Medulla oblongata (tissue), 1 donor: ENCODE data around the gene TRIP13.
"Not testable (repeated sequence)": the region's sequence is repeated elsewhere in the genome, so short reads cannot be mapped to it uniquely, and the experiment has no call there.

Source experiments
- DNase-seq: peaks from one replicate; pipeline ENCODE4 v3.0.0-alpha.2; 2015; ENCODE audit errors: extremely low spot score

TRIP13 gene

DNA sequence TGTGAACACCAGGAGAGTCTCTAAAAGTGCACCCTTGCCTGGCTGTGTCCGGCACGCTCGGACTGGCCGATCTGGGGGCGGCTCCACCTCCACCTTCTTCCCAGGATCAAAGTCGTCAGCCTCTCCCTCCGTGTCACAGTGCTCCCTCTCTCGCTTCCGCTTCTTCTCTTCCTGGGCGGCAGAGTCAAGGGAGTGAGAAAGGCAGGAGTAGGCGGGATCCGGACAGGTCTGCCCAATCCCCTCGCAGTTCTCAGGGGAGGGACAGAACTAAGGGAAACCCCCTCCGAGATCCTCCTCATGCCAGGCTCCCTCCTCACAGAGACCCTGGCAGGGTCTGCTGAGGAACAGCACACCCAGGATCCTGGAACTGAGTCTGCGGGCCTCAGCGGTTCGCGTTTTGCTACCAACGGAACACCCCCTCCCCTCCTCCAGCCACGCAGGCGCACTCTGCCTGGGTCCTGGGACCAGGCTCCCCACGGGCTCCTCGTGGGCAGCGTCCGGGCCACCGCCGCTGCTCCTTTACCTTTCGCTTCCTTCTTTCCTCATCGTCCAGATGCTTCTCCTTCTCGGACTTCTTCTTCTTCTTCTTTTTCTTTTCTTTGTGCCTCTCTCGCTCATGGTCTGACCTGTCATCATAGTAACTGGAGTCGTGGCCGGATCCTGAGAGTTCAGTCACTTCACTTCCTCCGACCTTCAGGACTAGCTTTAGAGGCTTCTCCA is 1.4 kb upstream of the TRIP13 start:
- no peak for DNase-seq

DNA sequence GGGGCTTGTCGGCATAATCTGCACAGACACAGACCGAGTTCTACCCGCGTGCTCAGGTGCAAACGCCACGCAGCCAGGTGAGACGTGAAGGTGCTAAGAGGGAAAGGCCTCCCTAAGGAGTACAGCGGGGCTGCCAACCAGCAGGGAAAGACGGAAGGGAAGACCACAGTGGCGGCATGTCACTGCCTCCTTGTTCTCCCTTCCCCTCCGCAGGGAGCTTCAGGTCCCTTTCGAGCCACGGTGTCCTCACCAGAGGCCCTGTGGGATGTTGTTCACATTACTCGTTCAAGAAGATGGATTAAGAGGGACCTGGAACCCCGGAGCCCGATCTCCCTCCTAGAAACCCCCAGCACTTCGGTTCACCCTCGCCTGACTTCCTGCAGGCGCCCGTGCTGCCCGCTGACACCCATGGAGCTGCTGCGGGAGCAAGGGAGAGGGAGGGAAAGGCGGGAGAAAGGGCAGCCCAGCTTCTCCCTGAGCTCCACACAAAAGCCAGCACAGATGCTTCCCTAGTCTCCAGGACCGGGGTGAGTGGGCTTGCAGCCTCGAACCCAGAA is 769 bp upstream of the TRIP13 start:
- DNase-seq = no peak

DNA sequence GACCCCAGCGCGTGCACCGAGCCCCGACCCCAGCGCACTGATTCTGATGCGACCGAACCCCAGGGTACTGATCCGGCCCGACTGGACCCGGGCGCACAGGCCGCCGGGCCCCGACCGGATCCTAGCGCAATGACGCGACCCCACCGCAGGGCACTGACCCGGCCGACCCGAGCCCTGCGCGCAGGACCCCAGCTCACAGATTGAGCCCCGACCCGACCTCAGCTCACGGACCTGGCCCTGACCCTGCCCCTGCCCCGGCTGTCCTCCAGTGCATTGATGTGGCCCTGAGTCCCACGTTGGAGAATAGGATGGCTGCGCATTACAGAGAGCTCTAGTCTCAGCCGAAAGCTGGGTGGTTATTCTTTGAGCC is 438 bp downstream of the TRIP13 start:
- no peak for DNase-seq

DNA sequence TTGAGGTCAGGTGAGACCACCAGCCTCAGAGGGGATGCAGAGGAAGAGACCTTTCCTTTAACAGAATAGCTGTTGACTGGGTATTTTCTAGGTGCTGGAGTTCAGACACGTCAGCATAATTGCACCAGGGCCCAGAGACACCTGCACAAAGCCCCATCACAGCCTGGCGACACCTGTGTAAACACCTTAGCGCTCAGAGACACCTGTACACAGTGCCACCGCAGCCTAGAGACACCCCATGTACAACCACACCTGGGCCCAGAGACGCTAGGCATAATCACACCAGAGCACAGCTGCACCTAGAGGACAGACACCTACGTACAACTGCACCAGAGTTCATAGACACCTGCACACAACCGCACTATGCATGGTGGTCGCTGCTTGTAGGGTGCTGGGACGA is 1.0 kb downstream of the TRIP13 start:
- DNase-seq = no peak

DNA sequence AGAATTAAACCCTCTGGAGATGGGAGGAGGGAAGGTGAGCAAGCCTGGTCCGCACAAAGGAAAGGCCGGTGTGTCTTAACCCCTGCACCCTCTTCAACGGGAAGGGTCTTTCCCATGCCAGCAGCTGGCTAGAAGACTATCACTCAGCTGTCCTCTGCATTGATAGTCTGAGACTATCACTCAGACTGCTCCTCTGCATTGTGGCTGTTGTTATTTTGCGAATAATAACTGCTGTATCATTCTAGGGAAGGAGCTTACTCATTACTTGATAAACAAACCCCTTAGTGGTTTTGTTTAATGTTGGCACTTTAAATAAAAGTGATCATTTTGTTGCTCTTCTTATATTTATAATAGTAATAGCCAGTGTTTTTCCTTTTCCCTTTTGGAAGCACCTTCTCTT is 8.1 kb downstream of the TRIP13 start:
- no peak for DNase-seq

DNA sequence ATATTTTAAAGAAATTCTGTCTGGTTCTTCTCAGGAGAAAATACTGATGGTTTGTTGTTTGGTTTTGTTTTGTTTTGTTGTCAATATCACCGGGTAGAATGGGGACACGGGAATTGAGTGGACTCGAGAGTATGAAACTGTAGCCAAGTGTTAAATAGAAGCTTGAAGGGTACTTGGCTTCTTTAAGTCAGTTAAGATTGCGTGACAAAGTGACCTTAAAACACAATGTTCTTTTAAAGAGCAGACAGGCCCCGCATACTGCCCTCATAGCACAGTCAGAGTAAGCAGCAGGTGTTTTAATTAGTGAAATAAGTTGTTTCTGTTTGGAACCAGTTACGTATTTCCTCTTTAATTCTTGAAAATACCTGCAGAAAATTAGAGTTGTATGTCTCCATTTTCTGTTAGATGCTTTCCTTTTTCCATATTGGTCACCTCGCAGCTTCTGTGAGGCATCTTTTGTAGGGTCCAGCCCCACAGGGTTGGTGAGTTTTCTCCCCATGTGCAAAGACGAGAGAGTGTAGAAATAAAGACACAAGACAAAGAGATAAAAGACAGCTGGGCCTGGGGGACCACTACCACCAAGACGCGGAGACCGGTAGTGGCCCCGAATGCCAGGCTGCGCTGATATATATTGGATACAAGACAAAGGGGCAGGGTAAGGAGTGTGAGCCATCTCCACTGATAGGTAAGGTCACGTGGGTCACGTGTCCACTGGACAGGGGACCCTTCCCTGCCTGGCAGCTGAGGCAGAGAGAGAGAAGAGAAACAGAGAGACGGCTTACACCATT is 9.6 kb downstream of the TRIP13 start:
- DNase-seq = no peak

DNA sequence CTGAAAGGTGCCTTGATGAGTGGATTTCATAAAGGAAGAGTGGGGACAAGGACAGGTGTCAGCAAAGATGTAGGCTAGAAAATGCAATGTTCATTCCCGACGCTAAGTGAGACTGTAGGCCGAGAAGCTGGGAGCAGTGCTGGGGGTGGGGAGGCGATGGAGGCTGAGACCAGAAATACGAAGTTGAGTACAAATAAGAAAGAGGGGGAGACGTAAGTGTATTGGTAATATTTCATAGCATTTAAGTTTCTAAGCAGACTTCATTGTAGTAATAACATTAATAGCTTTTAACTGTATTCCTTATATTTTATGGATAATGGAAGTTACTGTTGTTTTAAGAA is 11.0 kb downstream of the TRIP13 start:
- DNase-seq = no peak

DNA sequence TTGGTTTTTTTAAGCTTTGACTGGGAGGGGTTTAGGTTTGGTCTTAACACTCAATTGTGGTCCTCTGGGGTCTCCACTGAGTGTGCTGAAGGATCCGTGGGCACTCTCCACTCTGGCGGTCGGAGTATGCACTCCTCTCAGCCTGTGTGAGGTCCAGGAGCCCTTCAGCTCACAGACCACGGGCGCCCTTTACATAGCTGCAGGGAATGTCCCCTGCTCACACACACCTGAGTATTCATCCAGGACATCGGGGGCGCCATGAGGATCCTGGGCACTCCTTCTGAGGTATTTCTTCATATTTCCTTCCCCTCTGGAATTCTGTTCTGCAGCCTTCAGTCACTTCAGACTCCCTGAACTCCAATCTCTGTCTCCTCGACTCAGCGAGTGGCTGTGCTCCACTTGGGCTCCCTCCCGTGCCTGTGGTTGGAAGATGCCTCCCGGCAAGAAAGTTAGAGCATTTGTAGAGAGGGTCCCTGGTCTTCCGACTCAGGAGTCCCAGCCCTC is 12.5 kb downstream of the TRIP13 start:
- DNase-seq = no peak

DNA sequence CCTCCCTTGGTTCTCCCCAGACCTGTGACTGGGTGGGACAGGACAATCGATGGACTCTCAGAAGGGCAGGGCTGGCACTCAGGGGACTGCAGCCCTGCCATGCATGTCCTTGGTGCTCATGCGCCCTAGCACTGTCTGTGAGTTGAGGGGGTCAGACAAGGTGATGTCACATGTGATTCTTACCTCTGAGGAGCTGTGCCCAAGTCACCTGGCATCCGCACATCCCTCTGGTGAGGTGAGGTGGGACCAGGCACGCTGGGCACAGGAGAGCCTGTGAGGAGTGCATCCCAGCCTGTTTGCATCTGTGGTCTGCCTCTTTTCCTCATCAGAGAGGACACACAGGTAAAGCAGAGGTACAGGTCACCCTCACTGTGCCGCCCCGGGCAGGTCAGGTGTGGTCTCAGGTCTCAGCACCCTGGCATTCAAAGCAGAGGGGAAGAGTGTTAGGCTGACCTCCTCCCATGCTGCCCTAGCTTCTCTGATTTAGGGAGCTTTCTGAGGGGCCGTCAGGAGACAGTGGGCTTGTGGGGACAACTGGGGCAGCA is 14.8 kb downstream of the TRIP13 start:
- DNase-seq = no peak

DNA sequence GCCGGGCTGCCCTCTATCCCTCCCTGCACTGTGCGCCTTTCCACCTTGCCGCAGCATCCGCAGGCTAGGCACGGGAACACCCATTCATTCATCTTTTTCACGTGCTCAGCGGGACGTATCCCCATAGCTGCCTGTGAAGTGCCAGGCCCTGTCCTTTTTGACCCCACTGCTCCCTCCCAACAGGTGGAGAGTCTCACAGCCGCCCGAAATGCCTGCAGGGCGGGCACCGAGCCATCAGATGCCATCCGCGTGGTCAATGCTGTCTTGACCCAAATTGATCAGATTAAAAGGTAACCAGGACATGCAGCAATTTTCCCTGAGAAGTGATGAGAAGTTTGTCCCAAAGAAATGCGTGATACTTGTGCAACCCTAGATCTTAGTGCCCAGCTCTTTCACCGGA is 15.5 kb downstream of the TRIP13 start:
- DNase-seq = no peak

DNA sequence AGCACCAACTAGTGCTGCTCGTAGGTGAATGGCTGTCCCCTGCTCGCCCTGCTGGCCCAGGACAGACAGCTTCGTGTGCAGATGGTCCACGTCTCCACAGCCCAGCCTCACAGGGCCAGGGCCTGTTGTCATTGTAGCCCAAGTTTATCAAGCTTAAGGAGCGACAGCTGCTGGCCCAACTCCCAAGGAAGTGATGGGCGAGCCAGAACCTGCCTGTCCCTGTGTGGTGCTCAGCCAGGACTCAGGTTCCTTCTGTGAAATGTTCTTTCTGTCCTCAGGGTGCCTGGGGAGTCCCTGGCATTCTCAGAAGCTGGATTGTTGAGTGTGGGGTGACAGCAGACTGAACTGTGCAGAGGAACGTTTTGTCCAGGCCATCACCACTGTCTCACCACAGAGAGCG is 16.4 kb downstream of the TRIP13 start:
- no peak for DNase-seq

DNA sequence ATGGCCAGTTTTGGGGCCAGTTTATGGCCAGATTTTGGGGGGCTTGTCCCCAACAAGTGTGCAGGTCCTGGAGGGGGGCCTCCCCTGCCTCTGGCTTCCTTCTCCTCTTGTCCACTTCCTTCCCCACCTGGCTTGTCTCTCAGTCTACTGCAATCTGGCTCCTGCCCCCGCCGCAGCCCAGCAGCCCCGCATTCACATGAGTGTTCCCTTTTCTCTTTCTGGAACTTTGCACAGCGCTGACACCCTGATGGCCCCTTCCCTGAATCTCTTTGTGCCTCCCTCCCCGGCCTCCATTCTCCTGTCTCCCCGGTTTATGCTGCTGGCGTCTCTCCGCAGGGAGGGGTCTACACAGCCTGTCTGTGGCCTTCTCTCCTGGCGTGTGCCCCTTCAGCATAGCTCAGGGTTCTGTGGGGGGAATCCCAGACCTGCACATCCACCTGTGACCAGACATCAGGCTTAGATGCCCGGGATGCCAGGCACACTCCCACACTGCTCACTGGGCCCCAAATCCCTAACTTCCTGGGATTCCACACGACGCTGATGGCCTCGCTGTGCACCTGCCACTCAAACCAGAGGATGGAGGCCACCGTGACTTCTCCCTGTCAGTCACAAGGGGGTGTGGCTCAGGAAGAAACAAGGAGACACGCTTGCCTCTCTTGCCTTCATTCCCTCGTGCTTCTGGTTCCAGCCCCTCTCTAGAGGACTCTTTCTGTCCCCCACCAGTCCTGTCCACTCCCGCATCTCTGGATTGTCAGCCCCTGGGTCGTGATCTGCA is 17.5 kb downstream of the TRIP13 start:
- DNase-seq = no peak

DNA sequence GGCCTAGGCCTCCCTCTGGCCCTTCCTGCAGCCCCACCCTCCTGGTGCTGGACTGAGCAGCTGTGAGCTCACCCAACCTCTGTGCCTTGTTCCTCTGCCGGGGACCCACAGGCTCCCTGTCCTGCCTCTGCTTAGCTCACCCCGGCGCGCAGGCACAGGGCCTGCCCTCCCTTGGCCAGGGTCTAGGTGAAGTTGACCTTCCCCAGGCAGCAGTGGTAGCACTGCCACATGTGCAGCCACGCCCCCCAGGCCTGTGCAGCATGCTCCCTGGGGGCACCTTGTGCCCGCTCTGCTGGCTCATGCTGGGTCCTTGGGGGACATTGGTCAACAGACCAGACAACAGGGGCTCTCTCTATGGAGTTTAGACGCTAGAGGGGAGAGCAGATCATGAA is 18.1 kb downstream of the TRIP13 start:
- DNase-seq = no peak

DNA sequence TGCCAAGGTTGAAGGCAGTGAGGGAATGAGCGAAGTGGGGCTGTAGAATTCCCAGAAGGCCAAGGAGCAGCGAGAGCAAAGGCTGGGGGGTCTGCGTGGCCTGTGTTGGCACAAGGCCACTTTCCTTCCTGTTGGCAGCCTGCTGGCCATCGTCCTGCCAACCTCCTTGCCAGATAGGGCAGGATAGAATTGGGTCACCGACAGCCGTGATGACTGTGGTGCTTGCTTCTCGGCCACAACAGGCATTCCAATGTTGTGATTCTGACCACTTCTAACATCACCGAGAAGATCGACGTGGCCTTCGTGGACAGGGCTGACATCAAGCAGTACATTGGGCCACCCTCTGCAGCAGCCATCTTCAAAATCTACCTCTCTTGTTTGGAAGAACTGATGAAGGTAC is 18.9 kb downstream of the TRIP13 start:
- no peak for DNase-seq

DNA sequence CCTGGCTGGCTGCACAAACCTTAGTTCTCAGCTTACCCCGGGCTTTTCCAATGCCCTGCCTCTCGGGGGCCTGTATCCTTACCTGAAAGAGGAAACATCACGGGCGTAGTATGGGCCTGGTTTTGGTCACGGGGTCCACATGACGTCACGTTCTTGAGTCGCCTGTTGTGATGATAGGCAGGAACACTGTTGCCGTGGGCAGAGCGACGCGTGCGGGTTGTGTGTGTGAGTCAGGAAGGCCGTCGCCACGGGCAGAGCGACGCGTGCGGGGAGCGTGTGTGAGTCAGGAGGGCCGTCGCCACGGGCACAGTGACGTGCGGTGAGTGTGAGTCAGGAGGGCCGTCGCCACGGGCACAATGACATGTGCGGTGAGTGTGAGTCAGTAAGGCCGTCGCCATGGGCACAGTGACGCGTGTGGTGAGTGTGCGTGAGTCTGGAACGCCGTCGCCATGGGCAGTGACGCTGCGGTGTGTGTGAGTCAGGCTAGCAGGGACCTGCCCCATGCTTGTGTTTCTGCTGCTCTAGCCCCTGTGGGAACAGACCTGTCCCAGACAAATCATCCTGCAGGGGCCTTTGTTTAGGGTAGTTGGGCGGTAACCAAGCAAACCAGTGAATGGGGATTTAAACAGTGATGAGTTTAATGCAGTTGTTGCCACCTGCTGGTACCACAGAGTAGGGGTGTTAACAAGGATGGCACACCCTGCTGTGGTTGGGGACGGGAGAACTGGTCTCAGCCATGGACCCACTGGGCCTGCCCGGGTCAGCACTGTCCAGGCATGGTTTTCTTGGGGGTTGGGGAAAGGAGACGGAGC is 19.8 kb downstream of the TRIP13 start:
- DNase-seq = no peak

DNA sequence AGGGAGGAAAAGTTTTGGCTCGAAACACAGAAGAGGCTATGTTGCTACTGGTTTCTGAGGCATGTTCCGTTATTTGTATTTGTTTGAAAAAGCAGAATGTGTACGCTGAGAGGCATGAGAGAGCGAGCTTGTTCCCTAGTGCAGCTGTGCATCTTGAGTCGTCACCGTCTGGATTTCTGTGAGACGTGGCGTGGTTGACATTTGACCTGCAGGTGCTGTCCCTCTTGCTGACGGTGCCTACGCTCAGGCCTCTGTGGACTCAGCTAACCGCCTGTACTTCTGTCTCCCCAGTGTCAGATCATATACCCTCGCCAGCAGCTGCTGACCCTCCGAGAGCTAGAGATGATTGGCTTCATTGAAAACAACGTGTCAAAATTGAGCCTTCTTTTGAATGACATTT is 21.5 kb downstream of the TRIP13 start:
- DNase-seq = no peak

DNA sequence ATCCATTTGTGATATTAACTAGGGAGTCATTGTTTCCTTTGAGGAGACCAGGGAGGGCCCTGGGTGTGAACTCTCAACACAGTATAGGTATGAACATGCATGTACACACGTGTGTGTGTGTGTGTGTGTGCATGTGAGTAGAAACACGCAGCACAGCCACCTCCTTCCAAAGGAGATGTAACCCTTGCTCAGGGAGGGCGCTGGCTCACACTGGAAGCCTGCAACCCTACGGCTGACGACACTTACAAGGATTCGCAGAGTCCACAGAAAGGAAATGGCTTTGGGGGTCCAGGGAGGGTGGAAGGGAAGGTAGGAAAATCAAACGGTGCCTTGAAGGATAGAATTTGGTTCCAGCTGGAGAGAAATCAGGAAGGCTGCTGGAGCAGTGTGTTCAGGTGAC is 21.9 kb downstream of the TRIP13 start:
- no peak for DNase-seq

DNA sequence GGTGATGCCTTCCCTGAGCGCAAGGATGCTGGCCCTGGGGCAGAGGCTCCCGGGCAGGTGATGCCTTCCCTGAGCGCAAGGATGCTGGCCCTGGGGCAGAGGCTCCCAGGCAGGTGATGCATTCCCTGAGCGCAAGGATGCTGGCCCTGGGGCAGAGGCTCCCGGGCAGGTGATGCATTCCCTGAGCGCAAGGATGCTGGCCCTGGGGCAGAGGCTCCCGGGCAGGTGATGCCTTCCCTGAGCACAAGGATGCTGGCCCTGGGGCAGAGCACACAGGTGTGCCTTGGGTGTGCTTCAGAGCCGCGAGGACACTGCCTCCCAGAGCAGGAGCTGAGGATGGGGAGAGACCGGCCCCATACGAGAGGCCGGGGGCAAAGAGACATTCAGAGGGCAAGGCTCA is 22.7 kb downstream of the TRIP13 start:
- not testable (repeated sequence) for DNase-seq

DNA sequence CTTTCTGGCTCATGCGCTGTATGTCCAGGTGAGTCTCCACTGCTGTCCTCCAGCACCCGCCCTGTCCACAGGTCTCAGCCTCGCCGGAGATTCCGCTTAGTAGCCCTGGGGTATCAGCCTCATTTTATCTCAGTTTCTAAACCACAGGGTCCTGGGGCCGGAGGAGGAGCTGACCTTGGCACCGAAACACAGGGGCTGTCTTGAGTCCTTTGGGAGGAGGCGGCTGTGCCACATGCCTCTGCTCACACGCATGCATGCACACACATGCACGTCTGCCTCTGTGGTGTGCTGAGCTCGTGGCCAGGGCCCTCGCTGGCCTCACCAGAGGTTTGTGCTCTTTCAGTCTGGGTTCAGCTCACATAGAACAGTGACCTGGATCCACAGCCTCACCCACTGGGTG is 23.3 kb downstream of the TRIP13 start:
- no peak for DNase-seq

DNA sequence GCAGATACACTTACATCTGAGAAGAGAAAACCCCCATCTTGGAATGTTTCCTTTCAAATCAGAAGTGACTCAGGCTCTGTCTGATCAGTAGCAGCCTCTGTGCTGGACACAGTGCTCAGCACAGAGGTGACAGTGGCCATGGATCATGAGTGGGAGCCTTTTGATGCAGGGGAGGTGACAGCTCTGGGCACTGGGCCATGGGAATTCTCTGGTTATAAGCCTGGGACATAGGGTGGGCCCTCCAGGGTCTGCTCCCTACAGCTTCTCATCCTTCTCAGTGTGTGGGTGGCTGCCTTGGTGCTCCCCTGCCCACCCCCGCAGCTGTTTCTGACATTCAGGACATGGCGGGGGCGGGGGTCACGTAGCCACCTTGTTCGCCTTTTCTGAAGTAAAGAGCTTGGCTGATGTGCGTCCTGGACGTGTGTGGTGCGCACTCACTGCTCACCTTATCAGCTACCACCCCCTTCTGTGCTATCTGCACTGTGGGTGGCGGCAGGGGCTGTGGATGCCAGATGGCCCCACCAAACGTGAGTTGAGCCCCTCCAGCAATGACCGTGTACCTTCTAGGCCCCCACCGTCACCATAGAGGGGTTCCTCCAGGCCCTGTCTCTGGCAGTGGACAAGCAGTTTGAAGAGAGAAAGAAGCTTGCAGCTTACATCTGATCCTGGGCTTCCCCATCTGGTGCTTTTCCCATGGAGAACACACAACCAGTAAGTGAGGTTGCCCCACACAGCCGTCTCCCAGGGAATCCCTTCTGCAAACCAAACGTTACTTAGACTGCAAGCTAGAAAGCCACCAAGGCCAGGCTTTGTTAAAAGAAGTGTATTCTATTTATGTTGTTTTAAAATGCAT is 24.0 kb downstream of the TRIP13 start:
- no peak for DNase-seq
